ENCODE measurements around the gene IMMP2L. TPM values are rescaled to one million over a fixed set of nuclear protein-coding genes. Genes with fewer than 3 reads are reported as not detected.

Gene IMMP2L
- total RNA-seq, 1 experiment from 2014 or later, result 8.8 TPM

- ATAC-seq (no peak), DNase-seq (ENCODE audit: low read depth, low spot score) (no peak)
- in situ Hi-C loops (cut with HindIII; ENCODE audit: low pct_unique_long_range_greater_than_20kb, low sequenced_read_pairs) (no loop called here), intact Hi-C loops (cut with micrococcal nuclease; ENCODE audit: unreplicated experiment) (no loop called here)
- Histone ChIP-seq H3K36me3 (ENCODE audit: control insufficient read depth, insufficient read depth, low read length) (no peaks in the 10 kb centered on the region), H3K27ac (ENCODE audit: low read length) (no peak overlapping the region), H3K4me3 (ENCODE audit: low read depth in 2 of 2, low read length in 2 of 2) (no peak overlapping the region), H3K9me3 (ENCODE audit: control insufficient read depth, insufficient read depth, low read depth, low read length) (no peaks in the 10 kb centered on the region), H3K4me1 (ENCODE audit: control insufficient read depth, insufficient read depth, low read length) (no peaks in the 10 kb centered on the region), H3K27me3 (ENCODE audit: control insufficient read depth, insufficient read depth, low read length) (no peaks in the 10 kb centered on the region)
- CTCF ChIA-PET, result no interaction called here
- TF ChIP-seq SIN3A (IDR thresholded peaks at IDR 0.05; ENCODE audit: borderline replicate concordance, insufficient read depth, low read depth, low read length), result no peak
- no TSS peak for BruUV-seq (replicated peaks)
- POLR2A ChIA-PET, result no interaction called here
Measured at GRCh38 chr7:111492234-111492633, 70.1 kb downstream of the IMMP2L start.

GRCh38 chr7:111486472-111487142 lies 75.7 kb downstream of the IMMP2L start:
- no TSS peak for BruUV-seq (replicated peaks)
- no peak for ATAC-seq

GRCh38 chr7:111485701-111486380 lies 76.5 kb downstream of the IMMP2L start:
- in situ Hi-C loops (cut with HindIII; ENCODE audit: low pct_unique_long_range_greater_than_20kb, low sequenced_read_pairs) (no loop called here), intact Hi-C loops (cut with micrococcal nuclease; ENCODE audit: unreplicated experiment) (loop anchor here (2.0 to 10.0 kb wide), 3 partner anchors 151 to 395 kb away; partner anchors contain the start of gene LRRN3)
- H3K9me3 ChIP-seq (ENCODE audit: control insufficient read depth, insufficient read depth, low read depth, low read length), result no peaks in the 10 kb centered on the region
- CTCF ChIA-PET, result no interaction called here
- DNase-seq (ENCODE audit: low read depth, low spot score) (no peak), ATAC-seq (no peak)
- no peaks in the 10 kb centered on the region for H3K4me1 ChIP-seq (ENCODE audit: control insufficient read depth, insufficient read depth, low read length)
- no peak overlapping the region for H3K27ac ChIP-seq (ENCODE audit: low read length)
- H3K4me3 ChIP-seq (ENCODE audit: low read depth in 2 of 2, low read length in 2 of 2), result no peak overlapping the region
- no peak for TF ChIP-seq REST (IDR thresholded peaks at IDR 0.05; ENCODE audit: insufficient read depth in 1 of 2, low read depth in 2 of 2, low read length in 1 of 2)
- no peak for TF ChIP-seq TCF7L2 (IDR thresholded peaks at IDR 0.05; ENCODE audit: low read depth, low read length)
- TF ChIP-seq CTCF (IDR thresholded peaks at IDR 0.05), result no peak
- no peak for TF ChIP-seq SIN3A (IDR thresholded peaks at IDR 0.05; ENCODE audit: borderline replicate concordance, insufficient read depth, low read depth, low read length)
- no peak for TF ChIP-seq POLR2AphosphoS5 (IDR thresholded peaks at IDR 0.05; ENCODE audit: low read depth, low read length)
- no peaks in the 10 kb centered on the region for H3K36me3 ChIP-seq (ENCODE audit: control insufficient read depth, insufficient read depth, low read length)
- POLR2A ChIA-PET, result no interaction called here
- no TSS peak for BruUV-seq (replicated peaks)
- no peaks in the 10 kb centered on the region for H3K27me3 ChIP-seq (ENCODE audit: control insufficient read depth, insufficient read depth, low read length)

More at GRCh38 chr7:111486472-111487142, 75.7 kb downstream of the IMMP2L start:
- TF ChIP-seq POLR2AphosphoS5 (IDR thresholded peaks at IDR 0.05; ENCODE audit: low read depth, low read length) (no peak), CTCF (IDR thresholded peaks at IDR 0.05) (peak; percentile 70; the same call in 1 of the 2 replicates)
- CTCF ChIA-PET, result no interaction called here
- intact Hi-C loops (cut with micrococcal nuclease; ENCODE audit: unreplicated experiment) (loop anchor here (2.0 to 10.0 kb wide), 3 partner anchors 152 to 396 kb away; partner anchors contain the start of gene LRRN3), in situ Hi-C loops (cut with HindIII; ENCODE audit: low pct_unique_long_range_greater_than_20kb, low sequenced_read_pairs) (no loop called here)
- H3K9me3 ChIP-seq (ENCODE audit: control insufficient read depth, insufficient read depth, low read depth, low read length), result no peaks in the 10 kb centered on the region
- POLR2A ChIA-PET, result no interaction called here
- no peaks in the 10 kb centered on the region for H3K4me1 ChIP-seq (ENCODE audit: control insufficient read depth, insufficient read depth, low read length)
- no peak overlapping the region for H3K27ac ChIP-seq (ENCODE audit: low read length)
- DNase-seq (ENCODE audit: low read depth, low spot score), result peak; percentile 55
- no peaks in the 10 kb centered on the region for H3K27me3 ChIP-seq (ENCODE audit: control insufficient read depth, insufficient read depth, low read length)
- no peaks in the 10 kb centered on the region for H3K36me3 ChIP-seq (ENCODE audit: control insufficient read depth, insufficient read depth, low read length)
- no peak overlapping the region for H3K4me3 ChIP-seq (ENCODE audit: low read depth in 2 of 2, low read length in 2 of 2)
